HCT116 (cell line): ENCODE data around the gene SLC25A22. TPM values are rescaled to one million over a fixed set of nuclear protein-coding genes. Genes with fewer than 3 reads are reported as not detected.

ENCODE experiments used
- ATAC-seq: fragments of 200-7000 bp; cut with Tn5 transposase; 2 replicates; pipeline ENCODE4 v1.9.1; 2020; ENCODE audit warnings: mild to moderate bottlenecking, moderate library complexity
- BruUV-seq: library from RNA; stranded (reverse); fragments of 400-500 nt; replicated peaks from 2 replicates; lab custom pipeline; 2021; lab: Mats Ljungman, UMichigan
- CTCF ChIA-PET: fragments of 300-600 bp; sonication (Branson Sonifier 250); formaldehyde crosslinking; loops from one replicate; lab custom pipeline; 2021; ENCODE audit warnings: antibody characterized with exemption; lab: Charles Lee
- POLR2A ChIA-PET: fragments of 300-600, 350-600 bp; sonication (Branson Sonifier 250); formaldehyde crosslinking; loops from one replicate; lab custom pipeline; 2021; ENCODE audit warnings: antibody characterized with exemption; lab: Charles Lee
- RAD21 ChIA-PET, 2 experiments: fragments of 300-600 bp; sonication (Branson Sonifier 250); formaldehyde crosslinking; loops; one replicate each; lab custom pipeline; 2023; ENCODE audit warnings: low total read pairs in 2 of 2; ENCODE audit not compliant: uncharacterized antibody in 2 of 2, unreplicated experiment in 2 of 2, low non-redundant PET in 1 of 2; lab: Charles Lee
- DNase-seq: peaks from one replicate; pipeline ENCODE4 v3.0.0-alpha.2; 2010; ENCODE audit warnings: low read depth, low spot score
- H2AFZ ChIP-seq: fragments of 200-600 bp; shearing (Covaris generic), sonication (generic); 2 replicates; pipeline ENCODE4 v1.6.1; 2017; ENCODE audit warnings: low read depth, mixed run types, mixed read lengths, antibody characterized with exemption, low read length; ENCODE audit not compliant: poor library complexity, severe bottlenecking
- H3K27ac ChIP-seq: 2 replicates; pipeline ENCODE4 v1.5.1; 2012; ENCODE audit warnings: low read depth, low read length
- H3K27me3 ChIP-seq: fragments of 200-600 bp; sonication (generic); 2 replicates; pipeline ENCODE4 v1.6.1; 2016; ENCODE audit warnings: mixed run types, low read length, mixed read lengths; ENCODE audit not compliant: insufficient read depth
- H3K36me3 ChIP-seq, 2 experiments: fragments of 200-500 bp in 1 of 2; fragments of 200-600 bp in 1 of 2; sonication (Bioruptor generic) in 1 of 2; sonication (generic) in 1 of 2; 2 replicates each; pipeline versions ENCODE4 v1.5.1 to v1.6.1; 2014 to 2016; ENCODE audit warnings: low read length in 2 of 2, inconsistent platforms in 1 of 2, mixed read lengths in 1 of 2, mixed run types in 1 of 2; ENCODE audit not compliant: insufficient read depth in 2 of 2, control insufficient read depth in 1 of 2
- H3K4me1 ChIP-seq, 2 experiments: fragments of 200-600 bp in 1 of 2; sonication (generic) in 1 of 2; 2 replicates each; pipeline versions ENCODE4 v1.5.1 to v1.6.1; 2012 to 2017; ENCODE audit warnings: low read length in 2 of 2, inconsistent platforms in 1 of 2, mild to moderate bottlenecking in 1 of 2, mixed read lengths in 1 of 2, mixed run types in 1 of 2, moderate library complexity in 1 of 2; ENCODE audit not compliant: insufficient read depth in 2 of 2, control insufficient read depth in 1 of 2
- H3K4me2 ChIP-seq: fragments of 200-600 bp; sonication (generic); 2 replicates; pipeline ENCODE4 v1.6.1; 2017; ENCODE audit warnings: mixed run types, low read length, mixed read lengths
- H3K4me3 ChIP-seq, 2 experiments: fragments of 200-600 bp in 1 of 2; sonication (generic) in 1 of 2; replicated peaks in 1 of 2; 2 replicates each; pipeline ENCODE4 v1.5.1; 2011 to 2016; ENCODE audit warnings: low read length in 2 of 2, control low read depth in 1 of 2, low read depth in 1 of 2, mild to moderate bottlenecking in 1 of 2, mixed read lengths in 1 of 2, mixed run types in 1 of 2
- H3K79me2 ChIP-seq: fragments of 200-600 bp; sonication (generic); 2 replicates; pipeline ENCODE4 v1.6.1; 2017; ENCODE audit warnings: mild to moderate bottlenecking, mixed run types, low read length, moderate library complexity, mixed read lengths; ENCODE audit not compliant: insufficient read depth
- H3K9ac ChIP-seq: fragments of 200-600 bp; sonication (generic); 2 replicates; pipeline ENCODE4 v1.6.1; 2016; ENCODE audit warnings: low read length, mixed read lengths
- H3K9me2 ChIP-seq: fragments of 200-600 bp; sonication (generic), shearing (Covaris generic); 2 replicates; pipeline ENCODE4 v1.6.1; 2017; ENCODE audit warnings: mixed run types, mild to moderate bottlenecking, moderate library complexity; ENCODE audit not compliant: insufficient read depth
- H3K9me3 ChIP-seq, 2 experiments: fragments of 200-500 bp in 1 of 2; fragments of 200-600 bp in 1 of 2; sonication (Bioruptor generic) in 1 of 2; sonication (generic) in 1 of 2; 2 replicates each; pipeline ENCODE4 v1.6.1; 2014 to 2017; ENCODE audit warnings: low read length in 2 of 2, mixed read lengths in 2 of 2, inconsistent platforms in 1 of 2, low read depth in 1 of 2, mild to moderate bottlenecking in 1 of 2, mixed run types in 1 of 2, moderate library complexity in 1 of 2; ENCODE audit not compliant: control insufficient read depth in 1 of 2, insufficient read depth in 1 of 2
- H4K20me1 ChIP-seq: fragments of 200-600 bp; sonication (generic), shearing (Covaris generic); 2 replicates; pipeline ENCODE4 v1.6.1; 2017; ENCODE audit warnings: mixed run types, mild to moderate bottlenecking, moderate library complexity; ENCODE audit not compliant: insufficient read depth
- CBX3 ChIP-seq: IDR thresholded peaks from 2 replicates; pipeline ENCODE4 v1.6.1; 2012; ENCODE audit warnings: low read depth
- CEBPB ChIP-seq: IDR thresholded peaks from 2 replicates; pipeline ENCODE4 v1.6.1; 2012; ENCODE audit warnings: low read depth
- EZH2 ChIP-seq: fragments of 200-600 bp; sonication (generic); IDR thresholded peaks from 2 replicates; pipeline ENCODE4 v1.6.1; 2017; ENCODE audit warnings: antibody characterized with exemption, mixed run types
- POLR2AphosphoS5 ChIP-seq: IDR thresholded peaks from 2 replicates; pipeline ENCODE4 v1.6.1; 2011; ENCODE audit warnings: mild to moderate bottlenecking, low read depth, low read length, moderate library complexity
- RAD21 ChIP-seq: IDR thresholded peaks from 2 replicates; pipeline ENCODE4 v1.6.1; 2012; ENCODE audit warnings: low read depth, mild to moderate bottlenecking
- SRF ChIP-seq: IDR thresholded peaks from 2 replicates; pipeline ENCODE4 v1.6.1; 2012; ENCODE audit warnings: low read depth
- TCF7L2 ChIP-seq: IDR thresholded peaks from 2 replicates; pipeline ENCODE4 v1.7.0; 2011; ENCODE audit warnings: borderline replicate concordance, inconsistent platforms; ENCODE audit not compliant: insufficient read depth, insufficient read length; ENCODE audit errors: extremely low read depth
- YY1 ChIP-seq: IDR thresholded peaks from 2 replicates; pipeline ENCODE4 v1.6.1; 2011; ENCODE audit warnings: low read length, low read depth, moderate library complexity, mild to moderate bottlenecking; ENCODE audit not compliant: insufficient replicate concordance; ENCODE audit errors: extremely low read depth
- ZNF274 ChIP-seq: fragments of 200-500 bp; sonication (Bioruptor generic); IDR thresholded peaks from 2 replicates; pipeline ENCODE4 v1.6.1; 2014; ENCODE audit warnings: mild to moderate bottlenecking, low read depth, low read length, inconsistent platforms
- intact Hi-C: fragments of 100-400 bp; cut with micrococcal nuclease; formaldehyde crosslinking; loops from 2 replicates; pipeline ENCODE4 v1.10.0; 2022
- total RNA-seq: library from RNA; stranded (reverse); gene quantifications from one replicate; pipeline ENCODE4 v1.2.1, GENCODE V29; 2021; ENCODE audit not compliant: unreplicated experiment

SLC25A22 gene
- total RNA-seq, 1 experiment from 2014 or later, result 62.0 TPM

- TF ChIP-seq YY1 (no peak), CEBPB (no peak), CBX3 (no peak), EZH2 (no peak), RAD21 (peak; percentile 83)
- TF ChIP-seq, all 23 proteins: peak for 3
Measured at GRCh38 chr11:765025-765801, 32.9 kb downstream of the SLC25A22 start (continued).

DNA sequence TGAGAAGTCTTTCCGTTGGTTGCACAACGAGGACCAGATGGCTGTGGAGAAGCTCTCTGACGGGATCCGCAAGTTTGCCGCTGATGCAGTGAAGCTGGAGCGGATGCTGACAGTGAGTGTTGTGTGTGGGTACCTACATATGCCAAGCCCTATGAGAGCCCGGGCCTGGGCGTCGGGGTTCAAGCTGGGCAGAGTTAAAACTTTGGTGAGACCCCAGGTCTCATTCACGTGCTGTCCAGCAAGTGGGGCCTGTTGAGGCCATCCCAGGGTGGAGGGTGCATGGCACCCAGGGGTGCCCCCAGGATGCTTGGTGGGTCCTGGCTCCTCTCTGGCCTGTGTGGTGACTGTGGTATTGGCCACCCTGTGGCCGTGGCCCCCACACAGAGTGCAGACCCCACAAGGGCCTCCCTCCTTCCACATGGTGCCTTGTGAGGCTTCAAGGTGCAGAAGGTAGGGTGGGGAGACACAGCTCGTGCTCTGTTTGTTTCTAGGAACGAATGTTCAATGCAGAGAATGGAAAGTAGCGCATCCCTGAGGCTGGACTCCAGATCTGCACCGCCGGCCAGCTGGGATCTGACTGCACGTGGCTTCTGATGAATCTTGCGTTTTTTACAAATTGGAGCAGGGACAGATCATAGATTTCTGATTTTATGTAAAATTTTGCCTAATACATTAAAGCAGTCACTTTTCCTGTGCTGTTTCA lies 33.6 kb downstream of the SLC25A22 start:
- RAD21 ChIA-PET, result no interaction called here

More for the DNA sequence above, 33.6 kb downstream of the SLC25A22 start:
- Histone ChIP-seq H3K9me2 (no peaks in the 10 kb centered on the region), H3K4me2 (no peak overlapping the region), H3K36me3 (peaks cover 24 to 56% of the 10 kb centered on the region in 2 experiments), H3K9me3 (no peaks in the 10 kb centered on the region), H3K4me3 (no peak overlapping the region), H3K27ac (peak overlapping the region; percentile 45), H2AFZ (no peak overlapping the region), H3K9ac (peak overlapping the region; percentile 63), H3K4me1 (peaks cover 20 to 48% of the 10 kb centered on the region in 2 experiments), H3K27me3 (no peaks in the 10 kb centered on the region), H4K20me1 (peaks cover 5% of the 10 kb centered on the region; the same call in 1 of the 2 replicates), H3K79me2 (peaks cover 9% of the 10 kb centered on the region; the same call in 1 of the 2 replicates)
- ChIA-PET CTCF (no interaction called here), POLR2A (interaction anchor here (1.6 to 1.9 kb wide), 2 partner anchors 31 to 55 kb away, joined by 4 to 5 read pairs; partner anchors contain the start of gene PNPLA2)
- TF ChIP-seq POLR2AphosphoS5 (peak; percentile 43), SRF (no peak), ZNF274 (no peak), TCF7L2 (no peak)
- no peak for ATAC-seq
- DNase-seq, result no peak
- no TSS peak for BruUV-seq
- intact Hi-C loops, result loop anchor here (1.0 to 2.0 kb wide), 3 partner anchors 36 to 101 kb away; no protein-coding TSS in a partner anchor
